Mucosa of stomach (tissue), 1 donor: ENCODE measurements around the gene DOLPP1.
"Not testable (repeated sequence)": the region's sequence is repeated elsewhere in the genome, so short reads cannot be mapped to it uniquely, and the experiment has no call there.

Experiments used
- H3K27me3 ChIP-seq: one replicate; pipeline ENCODE4 v1.7.0; 2013; ENCODE audit warnings: mild to moderate bottlenecking, low read length; ENCODE audit not compliant: control insufficient read depth, insufficient read depth
- H3K36me3 ChIP-seq: one replicate; pipeline ENCODE4 v1.7.0; 2013; ENCODE audit warnings: low read length; ENCODE audit not compliant: control insufficient read depth, insufficient read depth
- H3K4me1 ChIP-seq: one replicate; pipeline ENCODE4 v1.7.0; 2013; ENCODE audit warnings: mild to moderate bottlenecking, low read length; ENCODE audit not compliant: control insufficient read depth, insufficient read depth
- H3K4me3 ChIP-seq: one replicate; pipeline ENCODE4 v1.7.0; 2013; ENCODE audit warnings: low read length
- H3K9ac ChIP-seq: one replicate; pipeline ENCODE4 v1.7.0; 2013; ENCODE audit warnings: mild to moderate bottlenecking, low read length, moderate library complexity
- H3K9me3 ChIP-seq: one replicate; pipeline ENCODE4 v1.7.0; 2013; ENCODE audit warnings: mild to moderate bottlenecking, low read length, moderate library complexity; ENCODE audit not compliant: control insufficient read depth
- donor health status: Pancreatic carcinoma.

Gene DOLPP1

GRCh38 chr9:129110740-129111527 lies 30.0 kb downstream of the DOLPP1 start, which contains the start of the genes CRAT and PTPA:
CRAT (minus strand) TSS chr9:129110793; CDS start chr9:129110509, 284 bp downstream.
PTPA (plus strand) TSS chr9:129111415; CDS start chr9:129111601, 186 bp downstream.
- H3K27me3 ChIP-seq, result no peaks in the 10 kb centered on the region
- H3K4me1 ChIP-seq, result peaks cover 35% of the 10 kb centered on the region
- H3K9ac ChIP-seq, result peak within 1 kb of the TSS; percentile 91

GRCh38 chr9:129111528-129112151 lies 30.7 kb downstream of the DOLPP1 start:
- Histone ChIP-seq H3K9me3 (no peaks in the 10 kb centered on the region), H3K4me1 (peaks cover 35% of the 10 kb centered on the region), H3K9ac (peak overlapping the region; percentile 91)

More at GRCh38 chr9:129110740-129111527, 30.0 kb downstream of the DOLPP1 start, which contains the start of the genes CRAT and PTPA:
- no peaks in the 10 kb centered on the region for H3K36me3 ChIP-seq
- peak within 1 kb of the TSS; percentile 41 for H3K4me3 ChIP-seq
- no peaks in the 10 kb centered on the region for H3K9me3 ChIP-seq

GRCh38 chr9:129112526-129112925 lies 31.6 kb downstream of the DOLPP1 start:
- H3K9me3 ChIP-seq, H3K27me3 ChIP-seq, H3K36me3 ChIP-seq: not testable (repeated sequence)
- Histone ChIP-seq H3K4me3 (peak overlapping the region; percentile 29), H3K4me1 (peaks cover 36% of the 10 kb centered on the region), H3K9ac (peak overlapping the region; percentile 91)

More at GRCh38 chr9:129111528-129112151, 30.7 kb downstream of the DOLPP1 start:
- H3K36me3 ChIP-seq, result no peaks in the 10 kb centered on the region
- no peaks in the 10 kb centered on the region for H3K27me3 ChIP-seq
- H3K4me3 ChIP-seq, result peak overlapping the region; percentile 29

- no peak overlapping the region for H3K4me3 ChIP-seq
- H3K4me1 ChIP-seq, result peaks cover 31% of the 10 kb centered on the region
- no peaks in the 10 kb centered on the region for H3K36me3 ChIP-seq
- H3K27me3 ChIP-seq, result no peaks in the 10 kb centered on the region
- no peak overlapping the region for H3K9ac ChIP-seq
- no peaks in the 10 kb centered on the region for H3K9me3 ChIP-seq
These were observed 32.9 kb downstream of the DOLPP1 start for GRCh38 chr9:129113645-129114304.

- Histone ChIP-seq H3K27me3 (no peaks in the 10 kb centered on the region), H3K4me3 (no peak overlapping the region), H3K9me3 (no peaks in the 10 kb centered on the region), H3K36me3 (no peaks in the 10 kb centered on the region), H3K9ac (no peak overlapping the region), H3K4me1 (peaks cover 16% of the 10 kb centered on the region)
These were observed 37.9 kb downstream of the DOLPP1 start for GRCh38 chr9:129118799-129119198.

GRCh38 chr9:129121483-129121882 lies 40.6 kb downstream of the DOLPP1 start:
- H3K4me1 ChIP-seq, result peaks cover 11% of the 10 kb centered on the region
- H3K4me3 ChIP-seq, result no peak overlapping the region
- H3K27me3 ChIP-seq, result no peaks in the 10 kb centered on the region
- H3K9ac ChIP-seq, result no peak overlapping the region
- H3K9me3 ChIP-seq, result no peaks in the 10 kb centered on the region
- H3K36me3 ChIP-seq, result no peaks in the 10 kb centered on the region

GRCh38 chr9:129122133-129122532 lies 41.2 kb downstream of the DOLPP1 start:
- Histone ChIP-seq H3K36me3 (no peaks in the 10 kb centered on the region), H3K4me1 (peaks cover 17% of the 10 kb centered on the region), H3K9me3 (no peaks in the 10 kb centered on the region), H3K9ac (no peak overlapping the region), H3K27me3 (no peaks in the 10 kb centered on the region), H3K4me3 (no peak overlapping the region)

- not testable (repeated sequence) for H3K36me3 ChIP-seq, H3K9me3 ChIP-seq, H3K27me3 ChIP-seq, H3K4me3 ChIP-seq, H3K9ac ChIP-seq
- H3K4me1 ChIP-seq, result peaks cover 13% of the 10 kb centered on the region
These were observed 42.1 kb downstream of the DOLPP1 start for GRCh38 chr9:129122976-129123375.

GRCh38 chr9:129124506-129125069 lies 43.7 kb downstream of the DOLPP1 start:
- Histone ChIP-seq H3K4me1 (peaks cover 13% of the 10 kb centered on the region), H3K27me3 (no peaks in the 10 kb centered on the region), H3K36me3 (no peaks in the 10 kb centered on the region), H3K9ac (no peak overlapping the region), H3K4me3 (no peak overlapping the region), H3K9me3 (no peaks in the 10 kb centered on the region)

- Histone ChIP-seq H3K9ac (no peak overlapping the region), H3K4me1 (peaks cover 13% of the 10 kb centered on the region), H3K4me3 (no peak overlapping the region), H3K36me3 (no peaks in the 10 kb centered on the region), H3K9me3 (no peaks in the 10 kb centered on the region), H3K27me3 (no peaks in the 10 kb centered on the region)
These were observed 44.6 kb downstream of the DOLPP1 start for GRCh38 chr9:129125478-129125877.

GRCh38 chr9:129126749-129127618 lies 46.1 kb downstream of the DOLPP1 start:
- Histone ChIP-seq H3K27me3 (no peaks in the 10 kb centered on the region), H3K4me1 (peaks cover 18% of the 10 kb centered on the region), H3K9me3 (no peaks in the 10 kb centered on the region), H3K4me3 (no peak overlapping the region), H3K9ac (no peak overlapping the region), H3K36me3 (no peaks in the 10 kb centered on the region)
